ENCODE data around the gene VPS13D. TPM values are rescaled to one million over a fixed set of nuclear protein-coding genes. Genes with fewer than 3 reads are reported as not detected.

Gene VPS13D
- total RNA-seq, 4 donors from 2014 or later: 42.5 to 103 (median 59.8) TPM

- intact Hi-C loops (cut with DNase I): no loop called here
- DNase-seq: no peak
- Histone ChIP-seq H3K4me3 (no peak overlapping the region), H3K9me3 (no peaks in the 10 kb centered on the region), H3K27ac (peak overlapping the region in 3 of 4 donors; percentile 62 to 90 (median 76)), H3K36me3 (peaks cover 0 to 78% (median 5%) of the 10 kb centered on the region in 3 donors), H3K27me3 (no peaks in the 10 kb centered on the region), H3K4me1 (peaks cover 0 to 72% (median 33%) of the 10 kb centered on the region in 3 donors)
- WGBS, 2 donors: 69 to 80% methylated on average over 5 of the region's 5 CpGs
- TF ChIP-seq POLR2A (IDR thresholded peaks at IDR 0.05): no peak
- TF ChIP-seq CTCF (IDR thresholded peaks at IDR 0.05): no peak
Measured at GRCh38 chr1:12464598-12465056, 234.8 kb downstream of the VPS13D start.

- Histone ChIP-seq H3K4me3 (no peak overlapping the region), H3K9me3 (no peaks in the 10 kb centered on the region), H3K27ac (peak overlapping the region in 3 of 4 donors; percentile 62 to 90 (median 76)), H3K27me3 (no peaks in the 10 kb centered on the region), H3K4me1 (peaks cover 0 to 72% (median 34%) of the 10 kb centered on the region in 3 donors), H3K36me3 (peaks cover 0 to 73% (median 3%) of the 10 kb centered on the region in 3 donors)
- no peak for TF ChIP-seq POLR2A (IDR thresholded peaks at IDR 0.05)
- TF ChIP-seq CTCF (IDR thresholded peaks at IDR 0.05): no peak
- DNase-seq: no peak
- intact Hi-C loops (cut with DNase I): no loop called here
- 80 to 85% methylated on average over 3 of the region's 3 CpGs for WGBS, 2 donors
Measured at GRCh38 chr1:12465126-12465525, 235.3 kb downstream of the VPS13D start.

DNA sequence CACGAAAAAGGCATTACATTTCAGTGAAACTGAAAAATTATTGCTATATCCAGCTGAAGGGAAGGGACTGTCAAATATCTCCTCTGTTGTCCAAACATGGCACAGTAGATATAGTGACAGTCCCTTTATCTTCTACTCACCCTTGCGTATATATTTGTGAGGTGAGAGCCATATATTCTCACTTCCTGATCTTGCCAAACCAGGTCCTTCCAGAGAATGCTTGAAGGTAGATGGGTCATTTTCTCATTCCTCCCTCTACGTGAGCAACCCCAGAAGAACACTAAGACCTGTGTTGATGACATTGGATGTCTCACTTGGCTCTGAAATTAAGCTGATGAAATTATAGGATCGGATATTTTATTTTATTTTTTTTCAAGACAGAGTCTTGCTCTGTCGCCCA is 237.0 kb downstream of the VPS13D start:
- no peak overlapping the region for H3K4me3 ChIP-seq
- intact Hi-C loops (cut with DNase I): no loop called here
- H3K27me3 ChIP-seq: no peaks in the 10 kb centered on the region
- H3K4me1 ChIP-seq: peaks cover 0 to 64% (median 27%) of the 10 kb centered on the region in 3 donors
- peaks cover 0 to 66% (median 0%) of the 10 kb centered on the region in 3 donors for H3K36me3 ChIP-seq
- no peaks in the 10 kb centered on the region for H3K9me3 ChIP-seq
- 85 to 89% methylated on average over 5 of the region's 5 CpGs for WGBS, 2 donors
- TF ChIP-seq POLR2A (IDR thresholded peaks at IDR 0.05): no peak
- peak overlapping the region in 1 of 4 donors; percentile 29 for H3K27ac ChIP-seq
- DNase-seq: no peak

DNA sequence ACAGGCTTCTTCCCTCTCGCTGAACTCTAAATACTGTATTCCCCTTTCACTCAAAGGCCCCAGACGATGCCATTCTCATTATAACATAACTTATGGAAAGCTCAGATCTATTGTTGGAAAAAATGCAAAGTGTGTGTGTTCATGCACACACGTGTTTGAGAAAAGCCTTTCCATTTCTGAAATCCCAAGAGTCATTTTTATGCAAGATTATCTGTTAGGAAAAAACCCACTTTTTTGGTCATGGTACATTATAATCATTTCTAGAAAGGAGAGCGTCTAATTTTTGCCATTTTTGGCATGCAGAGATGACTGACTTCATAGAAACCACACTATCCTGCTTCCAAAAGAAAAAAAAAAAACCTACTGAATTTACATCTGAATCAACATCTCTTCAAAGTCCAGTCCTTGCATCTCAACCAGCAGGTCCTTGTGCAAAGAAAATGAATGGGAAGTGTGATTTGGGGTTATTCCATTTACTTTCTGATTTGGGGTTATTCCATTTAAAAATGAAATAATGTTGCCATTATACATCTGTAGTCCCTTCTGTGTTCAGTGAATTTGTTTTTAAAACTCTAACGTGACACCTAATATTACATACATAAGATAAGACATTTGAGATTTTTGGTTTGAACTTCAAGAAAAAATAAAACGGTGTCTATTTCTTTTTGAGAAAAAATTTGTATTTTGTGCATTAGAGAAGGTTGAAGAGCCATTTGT is 237.9 kb downstream of the VPS13D start:
- WGBS, 2 donors: 80 to 90% methylated on average over 6 of the region's 6 CpGs
- DNase-seq: no peak
- Histone ChIP-seq H3K4me3 (no peak overlapping the region), H3K4me1 (peaks cover 0 to 64% (median 34%) of the 10 kb centered on the region in 3 donors), H3K27ac (peak overlapping the region in 2 of 4 donors; percentile 2 to 29), H3K9me3 (no peaks in the 10 kb centered on the region), H3K36me3 (peaks cover 0 to 64% (median 0%) of the 10 kb centered on the region in 3 donors), H3K27me3 (no peaks in the 10 kb centered on the region)
- intact Hi-C loops (cut with DNase I): no loop called here
- no peak for TF ChIP-seq CTCF (IDR thresholded peaks at IDR 0.05)
- no peak for TF ChIP-seq POLR2A (IDR thresholded peaks at IDR 0.05)

DNA sequence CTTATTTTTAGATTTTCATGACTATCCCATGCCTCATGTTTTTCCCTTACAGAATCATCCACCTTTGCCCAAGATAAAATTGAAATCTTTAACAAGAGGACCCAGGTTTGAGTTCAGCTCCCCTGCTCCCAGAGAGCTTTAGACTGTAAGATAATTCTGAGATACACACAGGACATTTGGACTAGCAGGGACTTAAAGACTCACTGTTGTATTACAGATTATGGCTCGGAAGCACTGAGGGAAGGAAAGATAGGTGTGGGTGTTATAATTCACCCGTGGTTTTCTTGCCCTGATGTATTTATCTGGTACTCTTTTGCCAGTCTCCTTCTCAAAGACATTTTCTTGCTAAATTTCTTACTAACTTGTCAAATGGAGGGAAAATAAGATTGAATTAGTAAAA is 238.5 kb downstream of the VPS13D start:
- intact Hi-C loops (cut with DNase I): no loop called here

GRCh38 chr1:12469493-12469892 is 239.7 kb downstream of the VPS13D start:
- DNase-seq: no peak
- TF ChIP-seq POLR2A (IDR thresholded peaks at IDR 0.05): no peak
- no peak for TF ChIP-seq CTCF (IDR thresholded peaks at IDR 0.05)
- 78 to 82% methylated on average over 6 of the region's 6 CpGs for WGBS, 2 donors
- Histone ChIP-seq H3K9me3 (no peaks in the 10 kb centered on the region), H3K4me3 (no peak overlapping the region), H3K27ac (peak overlapping the region in 1 of 4 donors; percentile 13), H3K36me3 (peaks cover 0 to 47% (median 0%) of the 10 kb centered on the region in 3 donors), H3K4me1 (peaks cover 16 to 64% (median 28%) of the 10 kb centered on the region in 3 donors), H3K27me3 (no peaks in the 10 kb centered on the region)
- intact Hi-C loops (cut with DNase I): no loop called here

More for the DNA sequence above, 238.5 kb downstream of the VPS13D start:
- H3K36me3 ChIP-seq: peaks cover 0 to 58% (median 0%) of the 10 kb centered on the region in 3 donors
- H3K4me1 ChIP-seq: peaks cover 5 to 64% (median 34%) of the 10 kb centered on the region in 3 donors
- no peaks in the 10 kb centered on the region for H3K9me3 ChIP-seq
- no peaks in the 10 kb centered on the region for H3K27me3 ChIP-seq
- H3K4me3 ChIP-seq: no peak overlapping the region
- no peak for DNase-seq
- 83 to 94% methylated on average over 2 of the region's 2 CpGs for WGBS, 2 donors
- no peak overlapping the region for H3K27ac ChIP-seq
- TF ChIP-seq POLR2A (IDR thresholded peaks at IDR 0.05): no peak

All from esophagus squamous epithelium (tissue), 5 donors.